WTC11 (cell line): ENCODE data around the gene ARID4B. TPM values are rescaled to one million over a fixed set of nuclear protein-coding genes. Genes with fewer than 3 reads are reported as not detected.

Experiments used
- ATAC-seq: fragments of 200-7000 bp; cut with Tn5 transposase; 2 replicates; pipeline ENCODE4 v1.10.0; 2021; ENCODE audit warnings: mild to moderate bottlenecking, moderate library complexity
- CTCF ChIA-PET: fragments of 300-600 bp; sonication (Branson Sonifier 250); formaldehyde crosslinking; loops from one replicate; lab custom pipeline; 2021; ENCODE audit warnings: antibody characterized with exemption; lab: Charles Lee
- POLR2A ChIA-PET: fragments of 350-600 bp; sonication (Branson Sonifier 250); formaldehyde crosslinking; loops from one replicate; lab custom pipeline; 2021; ENCODE audit warnings: antibody characterized with exemption; lab: Charles Lee
- DNase-seq: peaks from one replicate; pipeline ENCODE4 v3.0.0; 2021; ENCODE audit warnings: low spot score
- H3K27ac Mint-ChIP-seq: 2 replicates; pipeline ENCODE4 v1.8.0; 2021; ENCODE audit warnings: mixed read lengths
- H3K27me3 Mint-ChIP-seq: 2 replicates; pipeline ENCODE4 v1.8.0; 2021; ENCODE audit warnings: low read depth, mild to moderate bottlenecking, moderate library complexity, mixed read lengths
- H3K36me3 Mint-ChIP-seq: 2 replicates; pipeline ENCODE4 v1.8.0; 2021; ENCODE audit warnings: mixed read lengths
- H3K4me1 Mint-ChIP-seq: 2 replicates; pipeline ENCODE4 v1.8.0; 2022; ENCODE audit warnings: mixed read lengths
- H3K4me3 Mint-ChIP-seq: 2 replicates; pipeline ENCODE4 v1.8.0; 2021; ENCODE audit warnings: mild to moderate bottlenecking, moderate library complexity, mixed read lengths
- H3K9me3 Mint-ChIP-seq: 2 replicates; pipeline ENCODE4 v1.8.0; 2021; ENCODE audit warnings: mixed read lengths
- CTCF ChIP-seq: fragments of 200-600 bp; IDR thresholded peaks from 2 replicates; pipeline ENCODE4 v1.8.0; 2022; ENCODE audit warnings: antibody characterized with exemption
- ELF4 ChIP-seq: sonication (generic); formaldehyde crosslinking; IDR thresholded peaks from 2 replicates; pipeline ENCODE4 v1.8.1; 2022; ENCODE audit warnings: low read depth, mild to moderate bottlenecking, moderate library complexity, missing genetic modification reagents
- HMGA2 ChIP-seq: fragments of 250-450 bp; sonication (Bioruptor Pico); IDR thresholded peaks from 2 replicates; pipeline ENCODE4 v1.4.0; 2021; ENCODE audit warnings: mild to moderate bottlenecking, moderate library complexity
- ZBTB43 ChIP-seq: sonication (generic); formaldehyde crosslinking; IDR thresholded peaks from 2 replicates; pipeline ENCODE4 v1.8.1; 2023; ENCODE audit warnings: mild to moderate bottlenecking, missing genetic modification reagents
- ZNF263 ChIP-seq: sonication (generic); formaldehyde crosslinking; IDR thresholded peaks from 2 replicates; pipeline ENCODE4 v1.8.1; 2022; ENCODE audit warnings: low read depth, mild to moderate bottlenecking, moderate library complexity, missing genetic modification reagents
- total RNA-seq: library from RNA; stranded (reverse); gene quantifications from 3 replicates; pipeline ENCODE4 v1.2.3, GENCODE V29; 2021
- TF ChIP-seq, protein P1 (sequence below): sonication (generic); formaldehyde crosslinking; IDR thresholded peaks from 2 replicates; pipeline ENCODE4 v1.8.0; 2022; ENCODE audit warnings: missing genetic modification reagents
- TF ChIP-seq, protein P2 (sequence below): sonication (generic); formaldehyde crosslinking; IDR thresholded peaks from 2 replicates; pipeline ENCODE4 v1.8.0; 2022; ENCODE audit warnings: mild to moderate bottlenecking, missing genetic modification reagents
- TF ChIP-seq, protein P3 (sequence below): sonication (generic); formaldehyde crosslinking; conservative IDR thresholded peaks from 2 replicates; pipeline ENCODE4 v1.8.1; 2022; ENCODE audit warnings: mild to moderate bottlenecking, missing genetic modification reagents
- TF ChIP-seq, protein P4 (sequence below): fragments of 250-450 bp; sonication (Bioruptor Pico); IDR thresholded peaks from 2 replicates; pipeline ENCODE4 v1.9.0; 2021; ENCODE audit warnings: mild to moderate bottlenecking, borderline replicate concordance
- TF ChIP-seq, protein P5 (sequence below): fragments of 250-450 bp; sonication (Bioruptor Pico); conservative IDR thresholded peaks from 2 replicates; pipeline ENCODE4 v1.9.0; 2021; ENCODE audit warnings: mild to moderate bottlenecking

Gene ARID4B
- total RNA-seq, 1 experiment from 2014 or later: 35.7 TPM

- ATAC-seq (no peak), DNase-seq (no peak)
- H3K27ac Mint-ChIP-seq: no peak overlapping the region
- peaks cover 39% of the 10 kb centered on the region for H3K36me3 Mint-ChIP-seq
- ChIA-PET CTCF (interaction anchor here (1.1 to 1.5 kb wide), 3 partner anchors 27 to 259 kb away, joined by 3 read pairs; no protein-coding TSS in a partner anchor), POLR2A (no interaction called here)
- no peaks in the 10 kb centered on the region for H3K27me3 Mint-ChIP-seq
- H3K9me3 Mint-ChIP-seq: no peaks in the 10 kb centered on the region
- TF ChIP-seq, protein P1, sequence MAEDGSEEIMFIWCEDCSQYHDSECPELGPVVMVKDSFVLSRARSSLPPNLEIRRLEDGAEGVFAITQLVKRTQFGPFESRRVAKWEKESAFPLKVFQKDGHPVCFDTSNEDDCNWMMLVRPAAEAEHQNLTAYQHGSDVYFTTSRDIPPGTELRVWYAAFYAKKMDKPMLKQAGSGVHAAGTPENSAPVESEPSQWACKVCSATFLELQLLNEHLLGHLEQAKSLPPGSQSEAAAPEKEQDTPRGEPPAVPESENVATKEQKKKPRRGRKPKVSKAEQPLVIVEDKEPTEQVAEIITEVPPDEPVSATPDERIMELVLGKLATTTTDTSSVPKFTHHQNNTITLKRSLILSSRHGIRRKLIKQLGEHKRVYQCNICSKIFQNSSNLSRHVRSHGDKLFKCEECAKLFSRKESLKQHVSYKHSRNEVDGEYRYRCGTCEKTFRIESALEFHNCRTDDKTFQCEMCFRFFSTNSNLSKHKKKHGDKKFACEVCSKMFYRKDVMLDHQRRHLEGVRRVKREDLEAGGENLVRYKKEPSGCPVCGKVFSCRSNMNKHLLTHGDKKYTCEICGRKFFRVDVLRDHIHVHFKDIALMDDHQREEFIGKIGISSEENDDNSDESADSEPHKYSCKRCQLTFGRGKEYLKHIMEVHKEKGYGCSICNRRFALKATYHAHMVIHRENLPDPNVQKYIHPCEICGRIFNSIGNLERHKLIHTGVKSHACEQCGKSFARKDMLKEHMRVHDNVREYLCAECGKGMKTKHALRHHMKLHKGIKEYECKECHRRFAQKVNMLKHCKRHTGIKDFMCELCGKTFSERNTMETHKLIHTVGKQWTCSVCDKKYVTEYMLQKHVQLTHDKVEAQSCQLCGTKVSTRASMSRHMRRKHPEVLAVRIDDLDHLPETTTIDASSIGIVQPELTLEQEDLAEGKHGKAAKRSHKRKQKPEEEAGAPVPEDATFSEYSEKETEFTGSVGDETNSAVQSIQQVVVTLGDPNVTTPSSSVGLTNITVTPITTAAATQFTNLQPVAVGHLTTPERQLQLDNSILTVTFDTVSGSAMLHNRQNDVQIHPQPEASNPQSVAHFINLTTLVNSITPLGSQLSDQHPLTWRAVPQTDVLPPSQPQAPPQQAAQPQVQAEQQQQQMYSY: no peak
- TF ChIP-seq HMGA2 (CRISPR knock-in tag): no peak
- no peak overlapping the region for H3K4me3 Mint-ChIP-seq
- H3K4me1 Mint-ChIP-seq: peaks cover 9% of the 10 kb centered on the region
These were observed 171.7 kb downstream of the ARID4B start for GRCh38 chr1:235156265-235156664.

DNA sequence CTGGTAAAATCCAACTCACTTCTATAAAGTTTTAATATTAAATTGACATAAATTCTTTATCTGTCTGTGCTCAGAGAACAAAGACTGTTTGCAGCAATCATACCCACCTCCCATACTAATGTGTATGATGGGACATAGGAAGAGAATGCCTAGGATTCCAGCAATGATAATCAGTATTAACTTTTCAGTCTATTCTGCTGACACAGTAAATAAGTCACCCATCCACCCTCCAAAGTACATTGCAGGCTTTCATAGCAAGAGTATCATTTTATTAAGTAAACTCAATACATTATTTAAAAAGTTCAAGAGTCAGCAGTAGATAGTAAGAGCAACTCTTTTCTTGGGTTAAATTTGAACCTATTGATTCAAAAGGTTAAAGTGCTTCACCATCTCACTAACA, 175.7 kb downstream of the ARID4B start:
- Mint-ChIP-seq H3K27me3 (no peaks in the 10 kb centered on the region), H3K36me3 (peaks cover 63% of the 10 kb centered on the region), H3K4me1 (no peaks in the 10 kb centered on the region), H3K9me3 (no peaks in the 10 kb centered on the region), H3K27ac (no peak overlapping the region), H3K4me3 (no peak overlapping the region)
- no peak for TF ChIP-seq ZNF263
- no peak for TF ChIP-seq CTCF
- TF ChIP-seq ELF4 (CRISPR knock-in tag): no peak
- TF ChIP-seq, protein P2, sequence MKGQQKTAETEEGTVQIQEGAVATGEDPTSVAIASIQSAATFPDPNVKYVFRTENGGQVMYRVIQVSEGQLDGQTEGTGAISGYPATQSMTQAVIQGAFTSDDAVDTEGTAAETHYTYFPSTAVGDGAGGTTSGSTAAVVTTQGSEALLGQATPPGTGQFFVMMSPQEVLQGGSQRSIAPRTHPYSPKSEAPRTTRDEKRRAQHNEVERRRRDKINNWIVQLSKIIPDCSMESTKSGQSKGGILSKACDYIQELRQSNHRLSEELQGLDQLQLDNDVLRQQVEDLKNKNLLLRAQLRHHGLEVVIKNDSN (CRISPR knock-in tag): no peak
- TF ChIP-seq, protein P3, sequence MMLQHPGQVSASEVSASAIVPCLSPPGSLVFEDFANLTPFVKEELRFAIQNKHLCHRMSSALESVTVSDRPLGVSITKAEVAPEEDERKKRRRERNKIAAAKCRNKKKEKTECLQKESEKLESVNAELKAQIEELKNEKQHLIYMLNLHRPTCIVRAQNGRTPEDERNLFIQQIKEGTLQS (CRISPR knock-in tag): no peak
- no peak for TF ChIP-seq ZBTB43 (CRISPR knock-in tag)
- TF ChIP-seq, protein P4, sequence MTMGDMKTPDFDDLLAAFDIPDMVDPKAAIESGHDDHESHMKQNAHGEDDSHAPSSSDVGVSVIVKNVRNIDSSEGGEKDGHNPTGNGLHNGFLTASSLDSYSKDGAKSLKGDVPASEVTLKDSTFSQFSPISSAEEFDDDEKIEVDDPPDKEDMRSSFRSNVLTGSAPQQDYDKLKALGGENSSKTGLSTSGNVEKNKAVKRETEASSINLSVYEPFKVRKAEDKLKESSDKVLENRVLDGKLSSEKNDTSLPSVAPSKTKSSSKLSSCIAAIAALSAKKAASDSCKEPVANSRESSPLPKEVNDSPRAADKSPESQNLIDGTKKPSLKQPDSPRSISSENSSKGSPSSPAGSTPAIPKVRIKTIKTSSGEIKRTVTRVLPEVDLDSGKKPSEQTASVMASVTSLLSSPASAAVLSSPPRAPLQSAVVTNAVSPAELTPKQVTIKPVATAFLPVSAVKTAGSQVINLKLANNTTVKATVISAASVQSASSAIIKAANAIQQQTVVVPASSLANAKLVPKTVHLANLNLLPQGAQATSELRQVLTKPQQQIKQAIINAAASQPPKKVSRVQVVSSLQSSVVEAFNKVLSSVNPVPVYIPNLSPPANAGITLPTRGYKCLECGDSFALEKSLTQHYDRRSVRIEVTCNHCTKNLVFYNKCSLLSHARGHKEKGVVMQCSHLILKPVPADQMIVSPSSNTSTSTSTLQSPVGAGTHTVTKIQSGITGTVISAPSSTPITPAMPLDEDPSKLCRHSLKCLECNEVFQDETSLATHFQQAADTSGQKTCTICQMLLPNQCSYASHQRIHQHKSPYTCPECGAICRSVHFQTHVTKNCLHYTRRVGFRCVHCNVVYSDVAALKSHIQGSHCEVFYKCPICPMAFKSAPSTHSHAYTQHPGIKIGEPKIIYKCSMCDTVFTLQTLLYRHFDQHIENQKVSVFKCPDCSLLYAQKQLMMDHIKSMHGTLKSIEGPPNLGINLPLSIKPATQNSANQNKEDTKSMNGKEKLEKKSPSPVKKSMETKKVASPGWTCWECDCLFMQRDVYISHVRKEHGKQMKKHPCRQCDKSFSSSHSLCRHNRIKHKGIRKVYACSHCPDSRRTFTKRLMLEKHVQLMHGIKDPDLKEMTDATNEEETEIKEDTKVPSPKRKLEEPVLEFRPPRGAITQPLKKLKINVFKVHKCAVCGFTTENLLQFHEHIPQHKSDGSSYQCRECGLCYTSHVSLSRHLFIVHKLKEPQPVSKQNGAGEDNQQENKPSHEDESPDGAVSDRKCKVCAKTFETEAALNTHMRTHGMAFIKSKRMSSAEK (CRISPR knock-in tag): no peak
- TF ChIP-seq, protein P5, sequence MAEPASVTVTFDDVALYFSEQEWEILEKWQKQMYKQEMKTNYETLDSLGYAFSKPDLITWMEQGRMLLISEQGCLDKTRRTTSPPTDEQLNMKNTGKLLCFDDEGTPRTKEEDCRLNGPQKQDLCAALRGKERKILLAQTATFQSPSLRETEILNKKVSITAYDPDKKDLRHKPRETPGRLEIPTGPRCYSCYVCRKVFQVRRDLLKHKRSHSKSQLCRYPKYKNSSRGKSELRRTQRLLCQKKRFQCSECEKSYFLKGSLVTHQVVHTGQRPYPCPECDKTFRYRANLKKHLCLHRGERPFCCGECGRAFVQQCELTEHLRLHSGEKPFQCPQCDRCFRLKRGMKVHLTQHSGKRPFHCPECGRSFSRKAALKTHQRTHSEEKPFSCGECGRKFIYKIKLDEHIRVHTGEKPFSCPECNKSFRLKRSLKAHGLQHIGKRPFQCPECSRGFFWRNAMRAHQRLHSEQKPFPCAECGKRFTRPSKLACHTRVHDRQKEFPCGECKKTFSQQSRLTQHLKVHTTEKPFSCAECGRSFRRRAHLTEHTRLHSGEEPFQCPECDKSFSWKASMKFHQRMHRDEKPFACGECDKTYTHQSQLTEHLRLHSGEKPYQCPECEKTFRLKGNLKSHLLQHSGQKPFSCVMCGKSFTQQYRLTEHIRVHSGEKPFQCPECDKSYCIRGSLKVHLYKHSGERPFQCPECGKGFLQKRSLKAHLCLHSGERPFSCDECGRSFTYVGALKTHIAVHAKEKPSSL (CRISPR knock-in tag): no peak
- ChIA-PET POLR2A (interaction anchor here (0.7 kb wide), 1 partner anchor 215 kb away, joined by 3 read pairs; the partner anchor contains the start of gene TBCE), CTCF (no interaction called here)
- ATAC-seq (no peak), DNase-seq (no peak)
